ENCODE measurements around the gene PTPN4.
"Not testable (repeated sequence)": the region's sequence is repeated elsewhere in the genome, so short reads cannot be mapped to it uniquely, and the experiment has no call there.

PTPN4 gene

GRCh38 chr2:119769645-119770044 lies 9.9 kb downstream of the PTPN4 start:
- DNase-seq = no peak

- DNase-seq = no peak
Observed at GRCh38 chr2:119771331-119771730, 11.6 kb downstream of the PTPN4 start.

- DNase-seq = no peak
Observed at GRCh38 chr2:119772128-119772527, 12.4 kb downstream of the PTPN4 start.

DNA sequence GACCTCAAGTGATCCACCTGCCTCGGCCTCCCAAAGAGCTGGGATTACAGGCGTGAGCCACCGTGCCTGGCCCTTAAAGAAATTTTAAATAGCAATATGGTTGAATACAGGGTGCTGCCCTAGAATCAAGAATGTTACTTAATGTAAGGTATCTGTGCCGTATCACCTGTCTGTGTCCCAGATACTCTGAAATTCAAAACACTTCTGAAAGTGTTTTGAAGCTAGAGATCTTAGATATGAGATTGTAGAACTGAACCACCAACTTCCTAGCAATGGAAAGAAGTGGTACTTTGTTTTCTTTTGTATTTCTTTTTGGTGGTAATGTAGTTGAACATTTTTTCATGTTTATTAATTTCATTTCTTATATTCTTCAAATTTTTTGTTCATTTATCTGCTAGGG lies 13.0 kb downstream of the PTPN4 start:
- no peak for DNase-seq

GRCh38 chr2:119774026-119774425 lies 14.3 kb downstream of the PTPN4 start:
- DNase-seq = no peak

DNA sequence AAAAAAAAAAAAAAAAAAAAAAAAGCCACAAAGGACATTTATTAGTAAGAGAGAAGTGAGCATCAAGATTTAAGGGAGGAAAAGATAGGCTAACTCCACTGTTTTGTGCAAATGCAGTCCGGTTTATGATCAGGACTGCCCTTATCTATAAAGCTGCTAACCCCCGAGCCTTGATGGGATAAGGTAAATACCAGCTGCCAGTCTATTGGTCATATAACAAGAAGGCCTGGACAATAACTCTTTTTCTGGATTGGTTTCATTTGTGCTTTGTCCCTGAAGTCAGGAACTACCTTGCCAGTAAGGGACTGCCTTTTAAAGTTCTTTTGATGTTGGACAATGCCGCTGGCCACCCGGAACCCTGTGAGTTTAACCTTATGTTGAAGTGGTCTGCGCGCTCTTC lies 15.4 kb downstream of the PTPN4 start:
- no peak for DNase-seq

- DNase-seq = no peak
Observed at GRCh38 chr2:119782308-119783027, 22.7 kb downstream of the PTPN4 start.

- no peak for DNase-seq
Observed at GRCh38 chr2:119784876-119785275, 25.2 kb downstream of the PTPN4 start.

DNA sequence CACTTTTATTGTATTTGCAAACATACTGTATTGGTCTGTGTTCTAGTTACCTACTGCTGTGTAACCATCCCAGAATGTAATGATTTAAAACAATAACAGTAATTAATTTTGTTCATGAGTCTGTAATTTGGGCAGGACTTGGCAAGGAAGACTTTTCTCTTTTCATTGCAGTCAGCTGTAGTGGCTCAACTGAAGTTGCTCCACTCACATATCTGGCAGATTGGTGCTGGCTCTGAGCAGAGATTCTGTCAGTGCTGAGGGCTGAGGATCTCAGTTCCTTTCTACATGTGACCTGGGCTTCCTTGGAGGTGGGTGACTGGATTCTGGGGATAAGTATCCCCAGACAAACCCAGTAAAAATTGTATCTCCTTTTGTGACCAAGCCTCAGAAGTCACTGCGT lies 26.6 kb downstream of the PTPN4 start:
- DNase-seq = no peak

DNA sequence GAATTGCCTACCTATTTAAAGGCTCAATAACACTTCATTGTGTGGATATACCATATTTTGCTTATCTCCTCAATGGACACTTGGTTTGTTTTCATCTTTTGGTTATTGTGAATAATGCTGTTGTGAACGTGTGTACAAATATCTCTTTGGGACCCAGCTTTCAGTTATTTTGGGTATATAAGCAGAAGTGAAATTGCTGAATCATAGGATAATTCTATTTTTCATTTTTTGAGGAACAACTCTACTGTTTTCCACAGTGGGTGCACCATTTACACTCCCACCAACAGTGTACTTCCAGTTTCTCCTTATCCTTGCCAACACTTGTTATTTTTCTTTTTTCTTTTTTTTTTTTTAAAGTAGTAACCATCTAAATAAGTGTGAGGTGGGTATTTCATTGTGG lies 29.0 kb downstream of the PTPN4 start:
- DNase-seq = no peak

DNA sequence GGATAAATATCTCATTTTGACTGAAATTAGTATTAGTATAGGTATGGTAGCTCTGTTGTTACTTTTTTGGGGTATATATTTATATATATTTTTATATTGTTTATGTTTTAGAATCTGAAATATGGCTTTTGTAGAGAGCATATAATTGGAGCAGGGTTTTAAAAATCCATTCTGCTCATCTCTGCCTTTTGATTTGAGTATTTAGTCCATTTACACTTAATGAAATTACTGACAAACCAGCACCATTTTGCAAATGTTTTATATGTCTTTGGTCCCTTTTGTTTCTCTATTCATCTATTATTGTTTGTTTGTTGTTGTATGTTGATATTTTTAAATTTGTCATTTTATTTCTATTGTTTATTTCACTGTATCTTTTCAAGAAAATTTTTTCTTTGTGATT lies 30.7 kb downstream of the PTPN4 start:
- no peak for DNase-seq

DNA sequence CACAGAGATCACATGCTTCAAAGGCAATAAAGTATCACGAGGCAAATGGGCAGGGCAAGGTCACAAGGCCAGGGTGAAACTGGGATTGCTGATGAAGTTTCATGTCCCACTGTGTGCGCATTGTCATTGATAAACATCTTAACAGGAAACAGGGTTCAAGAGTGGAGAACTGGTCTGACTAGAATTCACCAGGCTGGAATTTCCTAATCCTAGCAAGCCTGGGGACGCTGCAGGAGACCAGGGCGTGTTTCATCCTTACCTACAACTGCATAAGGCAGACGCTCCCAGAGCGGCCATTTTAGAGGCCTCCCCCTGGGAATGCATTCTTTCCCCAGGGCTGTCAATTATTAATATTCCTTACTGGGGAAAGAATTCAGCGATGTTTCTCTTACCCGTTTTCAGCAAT lies 33.2 kb downstream of the PTPN4 start:
- no peak for DNase-seq

DNA sequence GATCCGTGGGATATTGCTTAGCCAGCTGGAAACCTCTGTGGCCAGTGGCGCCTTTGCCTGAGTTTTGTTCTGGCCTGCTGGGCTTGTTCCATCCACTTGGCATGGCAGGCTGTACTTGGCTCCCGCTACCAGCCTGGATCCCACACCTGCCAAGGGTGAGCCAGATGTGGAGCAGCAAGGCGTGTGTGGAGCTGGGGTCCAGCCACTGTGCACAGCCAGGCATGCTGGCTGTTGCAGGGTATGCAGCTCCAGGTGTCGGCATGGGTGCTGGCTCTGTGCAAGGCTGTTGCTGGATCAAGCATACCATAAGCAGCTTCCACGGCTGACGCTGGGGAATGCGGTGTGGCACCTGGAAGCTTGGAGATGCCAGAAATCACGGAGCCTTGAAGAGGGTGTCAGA lies 34.5 kb downstream of the PTPN4 start:
- peak; percentile 26 for DNase-seq

DNA sequence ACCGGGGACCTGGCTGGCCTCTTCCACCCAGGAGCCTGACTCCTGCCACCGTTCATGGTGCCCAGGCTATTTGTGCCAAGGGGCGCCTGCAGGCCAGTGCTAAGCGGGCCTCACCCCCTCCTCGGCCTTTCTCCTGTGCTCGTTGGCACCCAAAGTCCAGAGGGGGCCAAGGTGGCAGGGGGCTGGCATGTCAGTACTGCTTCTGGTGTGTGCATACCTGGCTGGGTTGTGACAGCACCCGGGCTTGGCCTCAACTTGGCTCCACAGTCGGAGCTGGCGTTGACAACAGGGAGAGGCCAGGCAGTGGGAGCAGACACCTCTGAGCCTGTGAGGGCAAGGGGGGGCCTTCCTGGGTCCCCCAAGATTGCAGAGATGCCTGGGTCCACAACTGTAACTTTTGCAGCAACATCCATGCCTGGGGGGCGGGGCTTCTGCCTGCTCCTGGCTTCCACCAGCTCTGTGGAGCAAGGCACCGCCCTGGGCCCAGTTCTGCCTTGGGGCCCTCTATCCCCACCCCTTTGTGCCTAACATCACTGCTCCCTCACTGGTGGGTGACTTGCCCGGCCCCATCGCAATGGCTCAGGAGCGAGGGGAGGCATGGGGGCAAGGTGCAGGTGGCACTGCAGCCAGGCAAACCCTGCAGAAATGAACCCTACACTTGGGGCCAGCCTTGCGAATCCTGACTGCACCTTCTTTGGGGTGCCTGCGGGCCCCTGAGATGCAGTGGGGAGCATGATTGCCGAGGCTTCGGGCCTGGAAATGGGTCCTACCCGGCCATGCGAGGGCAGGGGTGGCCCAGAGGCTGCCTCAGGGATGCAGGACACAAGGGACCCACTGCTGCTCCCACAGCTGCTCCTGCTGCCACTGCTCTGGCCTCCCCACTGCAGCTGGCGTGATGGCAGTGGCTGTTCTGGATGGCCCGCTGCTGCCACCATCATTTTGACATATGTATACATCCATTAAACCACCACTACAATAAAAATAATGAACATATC lies 35.9 kb downstream of the PTPN4 start:
- DNase-seq = no peak

DNA sequence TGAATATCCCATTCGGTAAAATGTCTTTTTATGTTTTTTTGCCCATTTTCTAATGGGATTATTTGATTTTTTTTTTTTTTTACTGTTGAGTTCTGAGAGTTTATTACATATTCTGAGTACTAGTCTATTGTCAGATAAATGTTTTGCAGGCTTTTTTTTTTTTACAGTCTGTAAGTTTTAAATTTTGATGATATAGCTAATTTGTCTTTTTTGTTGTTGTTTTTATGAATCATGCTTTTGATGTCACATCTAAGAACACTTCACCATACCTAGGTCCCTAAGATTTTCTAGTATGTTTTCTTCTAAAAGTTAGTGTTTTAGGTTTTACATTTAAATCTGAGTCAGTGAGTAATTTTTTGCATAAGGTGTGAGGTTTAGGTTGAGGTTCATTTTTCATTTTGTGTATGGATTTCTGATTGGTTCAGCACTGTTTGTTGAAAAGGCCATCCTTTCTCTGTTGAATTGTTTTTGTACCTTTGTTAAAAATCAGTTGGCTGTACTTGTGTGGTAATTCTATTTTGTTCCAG lies 40.7 kb downstream of the PTPN4 start:
- no peak for DNase-seq

DNA sequence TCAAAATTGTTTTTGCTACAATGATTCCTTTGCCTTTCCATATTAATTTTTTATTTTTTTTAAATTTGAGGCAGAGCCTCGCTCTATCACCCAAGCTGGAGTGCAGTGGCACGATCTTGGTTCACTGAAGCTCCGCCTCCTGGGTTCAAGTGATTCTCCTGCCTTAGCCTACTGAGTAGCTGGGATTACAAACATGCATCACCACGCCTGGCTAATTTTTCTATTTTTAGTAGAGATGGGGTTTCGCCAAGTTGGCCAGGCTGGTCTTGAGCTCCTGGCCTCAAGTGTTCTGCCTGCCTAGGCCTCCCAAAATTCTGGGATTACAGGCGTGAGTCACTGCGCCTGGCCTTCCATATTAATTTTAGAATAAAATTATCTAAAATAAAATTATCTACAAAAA lies 41.3 kb downstream of the PTPN4 start:
- no peak for DNase-seq

- DNase-seq = not testable (repeated sequence)
Observed at GRCh38 chr2:119801989-119802388, 42.3 kb downstream of the PTPN4 start.

DNA sequence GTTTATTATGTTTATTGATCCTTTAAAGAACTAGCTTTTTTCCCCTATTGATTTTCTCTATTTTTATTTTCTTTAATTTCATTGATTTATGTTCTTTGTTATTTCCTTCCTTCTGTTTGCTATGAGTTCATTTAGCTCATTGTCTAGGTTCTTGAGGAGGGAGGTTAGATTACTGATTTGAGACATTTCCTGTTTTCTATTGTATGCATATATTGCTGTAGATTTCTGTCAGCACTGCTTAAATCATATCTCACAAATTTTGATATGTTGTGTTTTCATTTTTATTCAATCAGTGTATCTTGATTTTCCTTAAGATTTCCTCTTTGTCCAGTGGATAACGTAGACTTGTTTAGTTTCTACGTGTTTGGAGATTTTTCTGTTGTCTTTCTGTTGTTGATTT lies 43.4 kb downstream of the PTPN4 start:
- no peak for DNase-seq

- DNase-seq = not testable (repeated sequence)
Observed at GRCh38 chr2:119804409-119804808, 44.7 kb downstream of the PTPN4 start.

GRCh38 chr2:119808516-119809147 lies 48.9 kb downstream of the PTPN4 start:
- no peak for DNase-seq

GRCh38 chr2:119809339-119810048 lies 49.8 kb downstream of the PTPN4 start:
- peak; percentile 75 for DNase-seq

GRCh38 chr2:119810049-119810630 lies 50.4 kb downstream of the PTPN4 start:
- DNase-seq = no peak
